Astrocyte (in vitro differentiated cells and primary cell): ENCODE results near the gene MORN4. TPM values are rescaled to one million over a fixed set of nuclear protein-coding genes. Genes with fewer than 3 reads are reported as not detected.
A peak's percentile ranks its signal among the peaks of the same experiment; 100 is the strongest.

ENCODE experiments used
- DNase-seq: peaks from one replicate; pipeline ENCODE4 v3.0.0-alpha.2; 2010; ENCODE audit warnings: low read depth
- FAIRE-seq: peaks from 2 replicates; lab custom pipeline; 2011; peaks lifted over from hg19 to GRCh38; lab: Jason Lieb, UNC
- H2AFZ ChIP-seq: 2 replicates; pipeline ENCODE4 v1.6.0; 2012; ENCODE audit warnings: low read depth, low read length, inconsistent platforms
- H3K27ac ChIP-seq: 2 replicates; pipeline ENCODE4 v1.5.1; 2011; ENCODE audit warnings: low read depth, low read length, inconsistent platforms
- H3K27me3 ChIP-seq: 2 replicates; pipeline ENCODE4 v1.6.0; 2011; ENCODE audit warnings: low read length, inconsistent platforms; ENCODE audit not compliant: insufficient read depth
- H3K36me3 ChIP-seq: 2 replicates; pipeline ENCODE4 v1.5.1; 2011; ENCODE audit warnings: low read length, inconsistent platforms; ENCODE audit not compliant: insufficient read depth
- H3K4me1 ChIP-seq: 2 replicates; pipeline ENCODE4 v1.5.1; 2011; ENCODE audit warnings: low read length, inconsistent platforms; ENCODE audit not compliant: insufficient read depth
- H3K4me2 ChIP-seq: 2 replicates; pipeline ENCODE4 v1.6.0; 2012; ENCODE audit warnings: low read length, inconsistent platforms
- H3K4me3 ChIP-seq: 2 replicates; pipeline ENCODE4 v1.5.1; 2011; ENCODE audit warnings: low read depth, mild to moderate bottlenecking, low read length, inconsistent platforms; ENCODE audit not compliant: insufficient read depth
- H3K79me2 ChIP-seq: 2 replicates; pipeline ENCODE4 v1.6.0; 2012; ENCODE audit warnings: mild to moderate bottlenecking, low read length, inconsistent platforms; ENCODE audit not compliant: insufficient read depth
- H3K9ac ChIP-seq: 2 replicates; pipeline ENCODE4 v1.6.0; 2012; ENCODE audit warnings: mild to moderate bottlenecking, low read length, inconsistent platforms
- H3K9me3 ChIP-seq: 2 replicates; pipeline ENCODE4 v1.5.1; 2012; ENCODE audit warnings: low read depth, mild to moderate bottlenecking, low read length, inconsistent platforms; ENCODE audit not compliant: insufficient read depth
- H4K20me1 ChIP-seq: 2 replicates; pipeline ENCODE4 v1.6.0; 2012; ENCODE audit warnings: low read length, inconsistent platforms; ENCODE audit not compliant: insufficient read depth
- H3K27ac Mint-ChIP-seq: one replicate; pipeline ENCODE4 v1.8.0; 2021; ENCODE audit warnings: mild to moderate bottlenecking, mixed read lengths; ENCODE audit not compliant: unreplicated experiment
- H3K27me3 Mint-ChIP-seq: one replicate; pipeline ENCODE4 v1.8.0; 2021; ENCODE audit warnings: low read depth, mixed read lengths; ENCODE audit not compliant: unreplicated experiment
- H3K36me3 Mint-ChIP-seq: one replicate; pipeline ENCODE4 v1.8.0; 2021; ENCODE audit warnings: low read depth, mixed read lengths; ENCODE audit not compliant: unreplicated experiment
- H3K4me1 Mint-ChIP-seq: one replicate; pipeline ENCODE4 v1.8.0; 2021; ENCODE audit warnings: low read depth, mixed read lengths; ENCODE audit not compliant: unreplicated experiment
- H3K4me3 Mint-ChIP-seq: one replicate; pipeline ENCODE4 v1.8.0; 2021; ENCODE audit warnings: mild to moderate bottlenecking, moderate library complexity, mixed read lengths; ENCODE audit not compliant: unreplicated experiment
- H3K9me3 Mint-ChIP-seq: one replicate; pipeline ENCODE4 v1.8.0; 2021; ENCODE audit warnings: mild to moderate bottlenecking, mixed read lengths; ENCODE audit not compliant: unreplicated experiment
- EZH2 ChIP-seq: IDR thresholded peaks from 2 replicates; pipeline ENCODE4 v1.6.1; 2012; ENCODE audit warnings: mild to moderate bottlenecking, low read length, inconsistent platforms; ENCODE audit not compliant: insufficient read depth
- total RNA-seq: library from RNA; stranded (reverse); gene quantifications from 2 replicates; pipeline ENCODE4 v1.2.1, GENCODE V29; 2021
- TF ChIP-seq, protein P1 (sequence below): IDR thresholded peaks from 2 replicates; pipeline ENCODE4 v1.5.1; 2011; ENCODE audit warnings: low read depth, mild to moderate bottlenecking, inconsistent platforms, low read length, moderate library complexity; ENCODE audit not compliant: insufficient read depth

MORN4 gene
- total RNA-seq, 1 donor from 2014 or later, result 16.2 TPM

DNA sequence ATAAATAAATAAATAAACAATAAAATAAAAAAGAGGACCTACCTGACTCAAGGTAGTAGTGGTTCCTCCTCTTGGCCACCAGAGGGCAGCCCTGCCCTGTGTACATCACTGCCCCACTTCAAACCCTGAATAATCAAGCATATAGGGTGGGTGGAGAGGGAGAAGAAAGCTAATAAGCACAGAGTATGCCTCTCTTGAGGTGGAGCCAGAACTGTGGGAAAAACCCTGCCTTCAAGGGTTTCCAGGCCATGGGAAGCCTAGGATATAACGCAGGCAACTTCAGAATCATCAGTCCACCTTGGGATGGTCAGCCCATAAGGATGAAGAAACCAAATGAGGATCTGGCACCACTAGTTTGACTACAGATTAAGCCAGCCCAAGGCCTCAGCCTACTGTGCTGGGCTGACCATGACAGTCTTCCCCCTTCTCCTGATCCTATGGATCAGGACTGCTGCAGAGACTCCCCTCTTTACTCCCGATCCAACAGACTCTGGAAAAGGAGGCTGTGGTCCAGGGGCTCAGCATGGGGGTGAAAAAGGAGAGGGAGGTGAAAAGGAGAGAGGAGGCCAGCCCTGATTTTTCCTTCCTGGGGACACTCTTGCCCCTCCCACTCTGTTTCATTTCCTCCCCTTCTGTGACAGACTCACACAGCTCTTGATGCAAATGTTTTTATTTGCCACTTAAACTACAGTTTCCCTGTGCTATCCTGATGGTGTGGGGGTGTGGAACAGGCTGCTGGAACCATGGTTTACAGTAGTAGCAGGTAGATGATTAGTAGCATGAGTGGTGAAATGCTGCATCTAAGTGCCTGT lies 43.7 kb upstream of the MORN4 start:
- FAIRE-seq (no peak), DNase-seq (no peak)
- Histone ChIP-seq H3K79me2 (no peaks in the 10 kb centered on the region), H4K20me1 (peaks cover 14% of the 10 kb centered on the region), H3K27ac (no peak overlapping the region), H3K4me1 (peaks cover 5% of the 10 kb centered on the region), H3K4me2 (no peak overlapping the region), H3K9me3 (no peaks in the 10 kb centered on the region), H3K36me3 (peaks cover 21% of the 10 kb centered on the region), H2AFZ (no peak overlapping the region), H3K4me3 (no peak overlapping the region), H3K27me3 (no peaks in the 10 kb centered on the region), H3K9ac (no peak overlapping the region)
- Mint-ChIP-seq H3K4me1 (peaks cover 20% of the 10 kb centered on the region), H3K27me3 (no peaks in the 10 kb centered on the region), H3K36me3 (peaks cover 17% of the 10 kb centered on the region), H3K9me3 (no peaks in the 10 kb centered on the region), H3K27ac (no peak overlapping the region), H3K4me3 (no peak overlapping the region)
- TF ChIP-seq, protein P1, sequence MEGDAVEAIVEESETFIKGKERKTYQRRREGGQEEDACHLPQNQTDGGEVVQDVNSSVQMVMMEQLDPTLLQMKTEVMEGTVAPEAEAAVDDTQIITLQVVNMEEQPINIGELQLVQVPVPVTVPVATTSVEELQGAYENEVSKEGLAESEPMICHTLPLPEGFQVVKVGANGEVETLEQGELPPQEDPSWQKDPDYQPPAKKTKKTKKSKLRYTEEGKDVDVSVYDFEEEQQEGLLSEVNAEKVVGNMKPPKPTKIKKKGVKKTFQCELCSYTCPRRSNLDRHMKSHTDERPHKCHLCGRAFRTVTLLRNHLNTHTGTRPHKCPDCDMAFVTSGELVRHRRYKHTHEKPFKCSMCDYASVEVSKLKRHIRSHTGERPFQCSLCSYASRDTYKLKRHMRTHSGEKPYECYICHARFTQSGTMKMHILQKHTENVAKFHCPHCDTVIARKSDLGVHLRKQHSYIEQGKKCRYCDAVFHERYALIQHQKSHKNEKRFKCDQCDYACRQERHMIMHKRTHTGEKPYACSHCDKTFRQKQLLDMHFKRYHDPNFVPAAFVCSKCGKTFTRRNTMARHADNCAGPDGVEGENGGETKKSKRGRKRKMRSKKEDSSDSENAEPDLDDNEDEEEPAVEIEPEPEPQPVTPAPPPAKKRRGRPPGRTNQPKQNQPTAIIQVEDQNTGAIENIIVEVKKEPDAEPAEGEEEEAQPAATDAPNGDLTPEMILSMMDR, result peak; percentile 73
- no peak for TF ChIP-seq EZH2

DNA sequence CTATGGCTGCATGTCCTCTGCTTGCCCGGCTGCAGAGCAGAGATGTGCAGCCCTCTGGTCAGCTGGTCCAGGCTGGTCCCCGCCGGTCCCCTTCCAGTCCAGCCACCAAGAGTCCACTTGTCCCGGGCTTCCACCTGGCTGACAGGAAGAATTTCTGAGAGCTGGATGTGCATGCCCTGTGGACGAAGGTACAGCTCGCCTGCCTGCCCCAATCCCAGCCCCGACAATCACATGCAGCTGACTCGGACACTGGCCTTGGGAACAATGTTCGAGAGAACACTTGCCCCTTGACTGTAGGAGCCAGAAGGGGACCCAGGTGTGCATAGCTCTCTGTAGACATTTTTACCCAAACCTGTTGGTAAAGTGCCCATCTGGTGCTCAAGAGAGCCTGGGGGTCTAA lies 41.9 kb upstream of the MORN4 start:
- Histone ChIP-seq H3K4me3 (no peak overlapping the region), H2AFZ (no peak overlapping the region), H3K36me3 (peaks cover 21% of the 10 kb centered on the region), H3K9me3 (no peaks in the 10 kb centered on the region), H3K4me2 (no peak overlapping the region), H3K79me2 (no peaks in the 10 kb centered on the region), H4K20me1 (peaks cover 14% of the 10 kb centered on the region), H3K27me3 (no peaks in the 10 kb centered on the region), H3K9ac (no peak overlapping the region), H3K4me1 (peaks cover 5% of the 10 kb centered on the region), H3K27ac (no peak overlapping the region)
- H3K9me3 Mint-ChIP-seq, result no peaks in the 10 kb centered on the region
- H3K27ac Mint-ChIP-seq, result no peak overlapping the region
- peaks cover 20% of the 10 kb centered on the region for H3K4me1 Mint-ChIP-seq
- no peak overlapping the region for H3K4me3 Mint-ChIP-seq
- DNase-seq (no peak), FAIRE-seq (no peak)
- TF ChIP-seq, protein P1, result no peak
- TF ChIP-seq EZH2, result no peak
- peaks cover 19% of the 10 kb centered on the region for H3K36me3 Mint-ChIP-seq
- no peaks in the 10 kb centered on the region for H3K27me3 Mint-ChIP-seq
